M059J (cell line): Measurements from ENCODE around the gene ZFP14. TPM values are rescaled to one million over a fixed set of nuclear protein-coding genes. Genes with fewer than 3 reads are reported as not detected.
A peak's percentile ranks its signal among the peaks of the same experiment; 100 is the strongest.

Experiments used
- DNase-seq: peaks from one replicate; pipeline ENCODE4 v3.0.0-alpha.2; 2012; ENCODE audit warnings: low read depth
- total RNA-seq: library from RNA; depleted of rRNA; stranded (reverse); fragments of >200 nt; shearing (Covaris generic); gene quantifications from 2 replicates; pipeline ENCODE4 v1.2.3, GENCODE V29; 2014; rRNA removed

The ZFP14 gene
- 1.5 and 2.1 TPM in 2 replicates for total RNA-seq

DNA sequence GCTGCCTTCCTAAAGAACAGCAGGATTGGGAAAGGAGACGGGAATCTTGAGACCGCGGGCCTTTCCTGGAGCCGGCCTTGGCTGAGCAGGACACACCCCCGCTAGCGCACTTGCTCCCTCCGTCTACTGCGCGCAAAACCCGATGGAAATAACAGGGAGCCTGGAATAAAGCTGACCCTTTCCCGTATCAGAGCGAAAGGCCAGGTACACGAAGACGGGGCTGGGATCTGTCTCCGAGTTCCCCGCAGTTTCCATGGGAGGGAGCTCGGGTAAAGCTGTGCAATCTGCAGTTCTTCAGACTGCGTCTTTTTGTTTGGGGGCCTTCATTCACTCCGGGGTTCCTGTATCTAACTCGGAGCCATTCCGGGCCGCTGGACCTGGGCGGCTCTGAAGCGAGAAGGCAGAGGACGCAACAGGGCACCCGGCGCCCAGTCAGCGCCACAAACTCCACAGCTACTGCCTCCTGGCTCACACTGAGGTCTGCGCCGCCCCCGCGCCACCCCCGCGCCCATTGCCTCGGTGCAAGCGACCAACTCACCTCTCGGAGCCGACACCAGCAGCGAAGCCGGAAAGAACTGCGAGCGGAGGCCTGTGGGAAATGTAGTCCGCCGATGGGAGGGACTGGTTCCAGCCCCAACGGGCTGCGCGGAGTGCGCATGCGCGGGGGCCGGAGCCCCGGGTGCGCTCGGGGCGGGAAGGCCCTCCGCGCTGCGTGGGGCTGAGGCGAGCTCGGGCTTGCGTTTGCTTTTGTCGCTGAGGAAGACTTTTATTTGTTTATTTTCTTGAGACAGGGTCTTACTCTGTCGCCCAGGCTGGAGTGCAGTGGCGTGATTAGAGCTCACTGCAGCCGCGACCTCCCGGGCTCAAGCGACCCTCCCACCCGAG is at the start of gene ZFP14:
Gene ZFP14, minus strand, starts transcription at position 577 of the 885 bp plus-strand sequence. CDS start 11,309 bp downstream, outside the sequence.
- peak; percentile 93 for DNase-seq

DNA sequence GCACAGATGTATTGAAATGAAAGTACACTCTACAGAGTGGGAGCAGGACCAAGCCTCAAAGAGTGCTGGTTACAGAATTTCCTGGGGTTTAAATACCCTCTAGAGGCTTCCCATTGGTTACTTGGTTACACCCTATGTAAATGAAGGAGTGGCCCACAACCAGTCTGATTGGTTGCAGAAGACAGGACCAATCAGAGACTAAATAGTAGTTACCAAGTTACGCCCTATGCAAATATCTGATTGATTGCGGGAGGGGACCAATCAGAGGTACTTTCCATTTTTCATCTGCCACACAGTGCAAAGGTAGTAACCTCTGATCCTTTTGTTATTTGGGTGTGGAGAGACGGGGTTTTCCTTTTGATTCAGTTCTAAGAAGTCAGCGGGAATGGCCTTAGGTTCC is 44.9 kb upstream of the ZFP14 start:
- DNase-seq, result no peak

DNA sequence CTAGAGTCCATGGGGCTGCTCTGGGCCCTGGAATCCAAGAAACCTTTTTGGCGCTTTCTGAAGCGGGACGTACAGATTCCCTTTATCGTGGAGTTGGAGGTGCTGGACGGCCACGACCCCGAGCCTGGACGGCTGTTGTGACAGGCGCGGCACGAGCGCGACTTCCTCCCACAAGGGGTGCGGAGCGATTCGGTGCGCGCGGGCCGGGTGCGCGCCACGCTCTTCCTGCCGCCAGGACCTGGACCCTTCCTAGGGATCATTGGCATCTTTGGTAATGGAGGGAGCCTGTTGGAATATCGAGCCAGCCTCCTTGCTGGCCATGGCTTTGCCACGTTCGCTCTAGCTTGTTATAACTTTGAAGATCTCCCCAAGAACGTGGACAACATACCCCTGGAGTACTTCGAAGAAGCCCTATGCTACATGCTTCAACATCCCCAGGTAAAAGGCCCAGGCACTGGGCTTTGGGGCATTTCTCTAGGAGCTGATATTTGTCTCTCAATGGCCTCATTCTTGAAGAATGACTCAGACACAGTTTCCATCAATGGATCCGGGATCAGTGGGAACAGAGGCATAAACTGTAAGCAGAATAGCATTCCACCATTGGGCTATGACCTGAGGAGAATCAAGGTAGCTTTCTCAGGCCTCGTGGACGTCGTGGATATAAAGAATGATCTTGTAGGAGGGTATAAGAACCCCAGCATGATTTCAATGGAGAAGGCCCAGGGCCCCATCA is 42.9 kb upstream of the ZFP14 start:
- DNase-seq, result peak; percentile 25

DNA sequence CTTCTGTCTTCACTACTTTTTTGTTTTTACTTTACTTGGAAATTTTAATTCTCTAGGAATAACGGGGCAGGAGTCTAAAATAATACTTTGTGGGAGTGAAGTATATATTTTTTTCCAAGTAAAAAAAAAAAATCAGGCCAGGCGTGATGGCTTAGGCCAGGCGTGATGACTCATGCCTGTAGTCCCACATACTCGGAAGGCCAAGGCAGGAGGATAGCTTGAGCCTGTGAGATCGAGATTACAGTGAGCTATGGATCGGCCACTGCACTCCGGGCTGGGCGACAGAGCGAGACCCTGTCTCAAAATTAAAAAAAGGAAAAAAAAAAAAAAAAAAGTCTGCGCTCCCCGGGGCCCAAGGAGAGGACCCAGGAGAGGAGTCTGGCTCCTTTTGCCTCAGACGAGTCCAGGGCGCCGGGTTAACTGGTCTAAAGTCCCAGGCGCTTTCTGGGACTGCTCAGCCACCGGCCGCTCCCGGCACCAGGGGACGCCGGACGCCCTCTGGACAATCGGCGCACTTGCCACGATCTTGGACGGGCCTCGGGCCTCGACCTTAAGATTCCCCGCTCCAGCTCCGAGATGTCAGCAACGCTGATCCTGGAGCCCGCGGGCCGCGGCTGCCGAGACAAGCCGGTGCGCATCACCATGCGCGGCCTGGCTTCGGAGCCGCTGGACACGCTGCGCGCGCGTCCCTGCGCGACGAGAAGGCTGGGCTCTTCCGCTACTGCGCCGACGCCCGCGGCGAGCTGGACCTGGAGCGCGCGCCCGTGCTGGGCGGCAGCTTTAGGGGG is 42.2 kb upstream of the ZFP14 start:
- peak; percentile 44 for DNase-seq

GRCh38 chr19:36418287-36419001 is 39.4 kb upstream of the ZFP14 start, which contains the start of gene ZFP82:
Gene ZFP82, minus strand, starts transcription at chr19:36418644. Its CDS starts 8,855 bp downstream, at chr19:36409789.
- DNase-seq, result peak; percentile 71

DNA sequence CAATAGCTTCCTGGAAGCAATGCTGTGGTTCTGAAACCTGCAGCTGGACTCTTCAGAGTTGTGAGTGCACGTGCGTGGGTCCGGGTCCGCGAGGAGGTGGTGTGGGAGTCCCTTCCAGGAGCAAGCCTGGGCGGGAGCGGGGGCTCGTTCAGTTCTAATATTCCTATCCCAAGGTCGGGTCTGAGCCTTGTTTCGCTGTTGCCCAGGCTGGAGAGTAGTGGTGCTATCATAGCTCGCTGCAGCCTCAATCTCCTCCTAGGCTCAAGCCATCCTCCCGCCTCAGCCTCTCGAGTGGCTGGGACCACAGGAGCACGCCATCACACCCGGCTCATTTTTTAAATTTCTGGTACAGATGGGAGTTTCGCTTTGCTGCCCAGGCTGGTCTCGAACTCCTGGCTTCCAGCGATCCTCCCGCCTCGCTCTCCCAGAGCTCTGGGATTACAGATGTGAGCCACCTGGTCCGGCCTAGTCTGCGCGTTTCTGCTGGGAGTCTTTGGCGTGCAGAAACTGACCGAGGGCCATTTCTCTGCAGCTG is 38.8 kb upstream of the ZFP14 start:
- no peak for DNase-seq

DNA sequence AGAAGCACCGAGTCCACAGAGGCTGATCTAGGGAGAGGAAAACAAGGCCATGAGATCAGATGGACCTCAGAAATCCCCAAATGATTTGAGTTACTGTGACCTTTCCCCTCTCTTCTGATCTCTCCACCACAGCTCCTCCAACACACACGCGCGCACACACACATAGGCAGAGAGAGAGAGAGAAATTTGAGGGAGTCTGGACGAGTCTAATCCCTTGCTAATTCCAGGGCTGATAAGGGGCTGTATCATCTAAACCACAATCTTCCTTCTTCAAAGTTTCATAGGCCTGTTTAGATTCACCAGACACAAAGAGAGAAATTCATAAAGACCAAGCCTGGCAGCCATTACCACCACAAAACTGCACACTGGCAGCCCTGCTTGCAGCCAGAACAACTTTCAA is 30.8 kb upstream of the ZFP14 start:
- DNase-seq, result no peak

DNA sequence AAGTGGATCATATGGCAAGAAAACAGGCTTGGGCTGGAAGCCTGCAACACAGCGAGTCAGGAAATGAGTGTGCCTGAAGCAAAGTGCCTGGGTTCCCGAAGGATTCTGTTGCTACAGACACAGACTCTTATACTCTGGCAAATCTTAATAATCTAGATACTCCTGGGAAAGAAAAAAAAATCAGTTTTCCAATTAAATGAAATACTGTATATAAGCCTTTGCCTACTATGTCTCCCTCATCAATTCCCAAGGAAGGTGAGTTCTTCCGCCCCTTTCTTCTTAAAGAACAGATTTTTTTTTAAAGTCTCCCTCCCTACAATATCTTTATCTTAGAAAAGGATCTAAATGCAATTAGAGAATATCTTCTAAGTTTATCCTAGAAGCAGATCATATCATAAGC is 29.1 kb upstream of the ZFP14 start:
- no peak for DNase-seq

DNA sequence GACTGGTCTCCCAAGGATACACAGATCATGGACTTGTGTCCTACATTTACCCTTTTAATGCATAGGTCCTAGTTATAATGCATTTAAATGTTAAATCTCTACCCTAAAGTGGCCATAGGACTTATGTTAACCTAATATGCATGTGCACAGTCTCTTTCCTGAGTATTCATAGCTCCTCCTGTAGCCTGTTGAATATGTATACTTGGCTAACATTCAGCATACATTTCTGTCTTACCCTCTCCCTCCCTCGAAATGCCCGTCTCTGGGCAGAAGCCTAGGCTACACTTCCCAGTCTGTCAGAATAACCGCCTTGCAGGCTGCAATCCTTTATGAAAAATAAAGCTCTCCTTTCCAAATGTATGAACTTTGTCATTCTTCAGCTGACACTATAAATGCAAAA is 25.5 kb upstream of the ZFP14 start:
- no peak for DNase-seq

DNA sequence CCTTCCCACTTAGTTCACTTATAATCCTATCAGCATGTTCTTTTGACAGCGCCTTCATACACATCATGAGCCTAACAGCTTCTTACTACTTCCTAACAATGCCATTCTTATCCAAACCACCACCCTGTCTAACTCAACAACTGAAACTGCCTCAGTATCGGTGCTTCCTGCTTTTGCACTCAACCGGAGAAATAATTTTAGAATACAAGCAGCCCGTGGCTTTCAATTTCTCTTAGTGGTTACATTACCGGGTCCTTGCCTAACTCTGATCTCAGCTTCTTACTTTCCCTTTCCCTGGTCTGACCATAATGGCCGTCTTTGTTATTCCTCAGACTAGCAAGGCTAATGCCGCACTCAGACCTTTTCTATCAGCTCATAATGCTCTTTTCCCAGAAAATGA is 22.5 kb upstream of the ZFP14 start:
- no peak for DNase-seq

GRCh38 chr19:36398571-36398970 is 19.6 kb upstream of the ZFP14 start:
- no peak for DNase-seq

GRCh38 chr19:36392916-36393673 is 14.1 kb upstream of the ZFP14 start:
- DNase-seq, result no peak

- DNase-seq, result no peak
These were observed 464 bp upstream of the ZFP14 start for GRCh38 chr19:36379510-36379819.

DNA sequence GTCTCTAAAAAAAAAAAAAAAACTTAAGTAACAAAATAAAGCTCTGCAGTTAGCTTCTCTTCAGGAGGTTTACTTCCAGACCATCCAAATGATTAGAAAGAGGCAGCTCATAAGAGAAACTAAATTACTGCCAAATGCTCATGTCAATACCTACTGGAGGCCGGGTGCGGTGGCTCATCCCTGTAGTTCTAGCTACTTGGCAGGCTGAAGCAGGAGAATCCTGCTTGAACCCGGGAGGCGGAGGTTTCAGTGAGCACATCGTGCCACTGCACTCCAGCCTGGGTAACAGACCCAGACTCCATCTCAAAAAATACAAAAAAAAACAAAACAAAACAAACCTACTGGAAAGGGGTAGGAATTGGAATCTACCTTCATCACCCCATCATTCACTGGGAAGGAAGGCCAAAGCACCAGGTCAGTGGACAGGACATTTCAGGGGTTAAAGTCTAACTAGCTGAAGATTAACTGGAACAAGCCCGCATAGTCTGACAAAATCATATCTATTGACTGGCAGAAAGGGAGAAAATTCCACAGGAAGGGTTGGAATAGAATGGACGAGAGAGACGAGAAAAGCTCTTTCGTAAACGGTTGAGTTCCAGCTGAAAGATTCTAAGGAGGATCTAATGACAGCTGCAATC is 1.3 kb downstream of the ZFP14 start:
- no peak for DNase-seq

DNA sequence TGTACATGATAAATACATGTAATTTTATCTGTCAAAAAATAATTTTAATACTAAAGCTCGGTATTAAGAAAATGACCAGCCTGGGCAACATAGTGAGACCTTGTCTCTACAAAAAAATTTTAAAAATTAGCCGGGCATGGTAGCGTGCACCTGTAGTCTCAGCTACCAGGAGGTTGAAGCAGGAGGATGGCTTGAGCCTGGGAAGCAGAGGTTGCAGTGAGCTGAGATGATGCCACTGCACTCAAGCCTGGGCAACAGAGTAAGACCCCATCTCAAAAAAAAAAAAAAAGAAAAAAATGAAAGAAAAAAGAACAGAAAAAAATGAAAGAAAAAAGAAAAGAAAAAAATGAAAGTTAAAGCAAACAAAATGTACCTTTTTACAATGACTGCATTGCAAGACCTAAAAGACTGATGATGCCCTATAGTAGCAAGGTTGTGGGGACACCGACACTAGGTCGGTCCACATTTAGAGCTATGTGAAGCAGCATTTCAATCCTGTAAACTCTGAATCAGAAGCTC is 5.3 kb downstream of the ZFP14 start:
- no peak for DNase-seq

- no peak for DNase-seq
These were observed 7.1 kb downstream of the ZFP14 start for GRCh38 chr19:36371886-36372285.

GRCh38 chr19:36363845-36364244 is 15.2 kb downstream of the ZFP14 start:
- DNase-seq, result no peak

DNA sequence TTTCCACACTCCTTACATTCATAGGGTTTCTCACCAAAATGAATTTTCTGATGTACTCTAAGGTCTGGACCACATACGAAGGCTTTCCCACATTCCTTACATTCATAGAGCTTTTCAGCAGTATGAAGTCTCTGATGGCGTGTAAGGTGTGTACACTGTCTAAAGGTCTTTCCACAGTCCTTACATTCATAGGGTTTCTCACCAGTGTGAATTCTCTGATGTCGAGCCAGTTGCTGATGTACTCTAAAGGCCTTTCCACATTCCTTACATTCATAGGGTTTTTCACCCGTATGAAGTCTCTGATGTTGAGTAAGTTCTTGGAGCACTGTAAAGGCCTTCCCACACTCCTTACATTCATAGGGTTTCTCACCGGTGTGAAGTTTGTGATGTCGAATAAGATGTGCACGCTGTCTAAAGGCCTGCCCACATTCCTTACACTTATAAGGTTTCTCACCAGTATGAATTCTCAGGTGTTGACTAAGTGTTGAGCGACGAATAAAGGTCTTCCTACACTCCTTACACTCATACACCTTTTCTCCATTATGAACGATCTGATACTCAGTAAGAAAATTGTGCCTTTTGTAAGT is 38.1 kb downstream of the ZFP14 start:
- DNase-seq, result no peak
